ENCODE measurements around the gene GOLGA6A.
"Not testable (repeated sequence)": the region's sequence is repeated elsewhere in the genome, so short reads cannot be mapped to it uniquely, and the experiment has no call there.

The GOLGA6A gene

GRCh38 chr15:74053517-74053916 lies 28.8 kb downstream of the GOLGA6A start:
- DNase-seq (ENCODE audit: low spot score), result no peak

GRCh38 chr15:74052271-74053260 lies 29.8 kb downstream of the GOLGA6A start:
- DNase-seq (ENCODE audit: low spot score), result not testable (repeated sequence)

GRCh38 chr15:74050556-74051234 lies 31.7 kb downstream of the GOLGA6A start:
- no peak for DNase-seq (ENCODE audit: low spot score)

GRCh38 chr15:74050127-74050526 lies 32.2 kb downstream of the GOLGA6A start:
- no peak for DNase-seq (ENCODE audit: low spot score)

- no peak for DNase-seq (ENCODE audit: low spot score)
Observed at GRCh38 chr15:74046275-74046674, 36.1 kb downstream of the GOLGA6A start.

- DNase-seq (ENCODE audit: low spot score), result no peak
Observed at GRCh38 chr15:74045636-74046274, 36.6 kb downstream of the GOLGA6A start.

GRCh38 chr15:74045184-74045583 lies 37.2 kb downstream of the GOLGA6A start:
- no peak for DNase-seq (ENCODE audit: low spot score)

- DNase-seq (ENCODE audit: low spot score), result no peak
Observed at GRCh38 chr15:74044267-74045110, 37.9 kb downstream of the GOLGA6A start.

GRCh38 chr15:74043425-74044266 lies 38.7 kb downstream of the GOLGA6A start:
- DNase-seq (ENCODE audit: low spot score), result no peak

GRCh38 chr15:74042603-74043424 lies 39.5 kb downstream of the GOLGA6A start:
- no peak for DNase-seq (ENCODE audit: low spot score)

- DNase-seq (ENCODE audit: low spot score), result no peak
Observed at GRCh38 chr15:74041777-74042435, 40.4 kb downstream of the GOLGA6A start.

GRCh38 chr15:74041311-74041756 lies 41.0 kb downstream of the GOLGA6A start:
- DNase-seq (ENCODE audit: low spot score), result no peak

GRCh38 chr15:74040109-74040850 lies 42.1 kb downstream of the GOLGA6A start:
- DNase-seq (ENCODE audit: low spot score), result no peak

- DNase-seq (ENCODE audit: low spot score), result no peak
Observed at GRCh38 chr15:74039656-74040010, 42.7 kb downstream of the GOLGA6A start.

GRCh38 chr15:74038707-74039655 lies 43.4 kb downstream of the GOLGA6A start:
- no peak for DNase-seq (ENCODE audit: low spot score)

GRCh38 chr15:74037171-74038117 lies 44.9 kb downstream of the GOLGA6A start:
- no peak for DNase-seq (ENCODE audit: low spot score)

All from CD4-positive, alpha-beta T cell treated with Interleukin-6 at 100 ng/mL for 8 hours (primary cell).